GM10266 (cell line): Measurements from ENCODE around the gene TPPP2.
A peak's percentile ranks its signal among the peaks of the same experiment; 100 is the strongest.

Source experiments
- DNase-seq: peaks from one replicate; pipeline ENCODE4 v3.0.0; 2012; ENCODE audit errors: extremely low spot score
- TF ChIP-seq, protein P1 (sequence below): IDR thresholded peaks from 2 replicates; pipeline ENCODE4 v1.5.1; 2012; ENCODE audit warnings: mild to moderate bottlenecking, low read depth; ENCODE audit not compliant: control insufficient read depth, insufficient read depth; ENCODE audit errors: missing control alignments

Gene TPPP2

DNA sequence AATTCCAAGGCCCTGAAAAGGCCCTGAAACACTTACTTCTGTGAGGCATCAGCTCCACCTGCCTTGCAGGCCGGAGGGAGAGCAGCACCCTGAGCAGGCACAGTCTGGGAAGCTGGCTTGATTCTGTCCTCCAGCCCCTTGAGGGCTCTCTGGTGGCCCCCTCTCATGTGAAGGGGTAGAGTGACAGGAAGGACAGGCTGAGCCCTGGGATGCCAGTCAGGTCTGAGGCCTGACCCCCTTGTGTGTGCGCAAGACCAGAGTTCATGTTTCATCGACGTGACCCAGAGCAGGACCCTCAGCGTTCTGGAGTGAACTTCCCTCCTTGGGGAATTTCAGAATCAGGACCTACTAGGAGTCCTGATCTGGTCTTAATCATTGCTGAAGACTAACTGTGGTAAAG, 28.9 kb downstream of the TPPP2 start:
- TF ChIP-seq, protein P1, sequence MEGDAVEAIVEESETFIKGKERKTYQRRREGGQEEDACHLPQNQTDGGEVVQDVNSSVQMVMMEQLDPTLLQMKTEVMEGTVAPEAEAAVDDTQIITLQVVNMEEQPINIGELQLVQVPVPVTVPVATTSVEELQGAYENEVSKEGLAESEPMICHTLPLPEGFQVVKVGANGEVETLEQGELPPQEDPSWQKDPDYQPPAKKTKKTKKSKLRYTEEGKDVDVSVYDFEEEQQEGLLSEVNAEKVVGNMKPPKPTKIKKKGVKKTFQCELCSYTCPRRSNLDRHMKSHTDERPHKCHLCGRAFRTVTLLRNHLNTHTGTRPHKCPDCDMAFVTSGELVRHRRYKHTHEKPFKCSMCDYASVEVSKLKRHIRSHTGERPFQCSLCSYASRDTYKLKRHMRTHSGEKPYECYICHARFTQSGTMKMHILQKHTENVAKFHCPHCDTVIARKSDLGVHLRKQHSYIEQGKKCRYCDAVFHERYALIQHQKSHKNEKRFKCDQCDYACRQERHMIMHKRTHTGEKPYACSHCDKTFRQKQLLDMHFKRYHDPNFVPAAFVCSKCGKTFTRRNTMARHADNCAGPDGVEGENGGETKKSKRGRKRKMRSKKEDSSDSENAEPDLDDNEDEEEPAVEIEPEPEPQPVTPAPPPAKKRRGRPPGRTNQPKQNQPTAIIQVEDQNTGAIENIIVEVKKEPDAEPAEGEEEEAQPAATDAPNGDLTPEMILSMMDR, result no peak
- no peak for DNase-seq

- TF ChIP-seq, protein P1, result no peak
- no peak for DNase-seq
Measured at GRCh38 chr14:21059842-21060613, 30.0 kb downstream of the TPPP2 start.

- TF ChIP-seq, protein P1, result no peak
Measured at GRCh38 chr14:21060614-21061346, 30.8 kb downstream of the TPPP2 start.

DNA sequence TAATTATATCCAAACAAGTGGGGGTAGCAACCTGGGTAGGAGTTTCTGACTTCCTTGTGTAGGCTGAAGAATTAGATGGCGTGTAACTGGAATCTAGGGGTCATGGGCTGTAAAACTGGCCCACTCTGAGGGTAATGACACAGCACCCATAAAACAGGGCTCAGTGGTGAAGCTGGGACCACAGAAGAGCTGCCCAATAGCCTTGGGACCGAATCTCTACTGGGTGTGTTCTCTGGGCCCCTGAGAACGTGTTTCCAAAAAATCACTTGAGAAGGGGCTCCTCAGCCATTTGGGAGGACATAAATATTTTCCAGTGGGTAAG, 31.3 kb downstream of the TPPP2 start:
- TF ChIP-seq, protein P1, result no peak
- no peak for DNase-seq

More at GRCh38 chr14:21060614-21061346, 30.8 kb downstream of the TPPP2 start:
- no peak for DNase-seq

DNA sequence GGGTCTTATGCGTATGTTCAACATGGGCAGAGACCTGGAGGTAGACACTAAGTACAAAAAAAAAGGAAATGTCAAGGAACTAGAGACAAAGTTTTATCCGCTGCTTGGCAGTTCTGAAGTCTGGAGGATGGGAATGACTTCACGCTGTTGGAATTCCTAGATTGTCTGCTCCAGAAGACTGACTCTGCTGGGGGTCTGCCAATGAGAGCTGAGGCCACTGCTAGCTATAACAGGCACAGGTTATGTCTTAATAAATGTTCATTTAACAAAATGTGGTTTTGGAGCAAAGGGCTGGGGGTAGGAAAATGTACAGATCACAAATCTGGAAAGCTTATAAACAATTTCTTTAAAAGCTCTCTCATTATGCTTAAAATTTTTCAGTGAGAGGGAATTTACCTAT, 33.5 kb downstream of the TPPP2 start:
- TF ChIP-seq, protein P1, result no peak
- no peak for DNase-seq

DNA sequence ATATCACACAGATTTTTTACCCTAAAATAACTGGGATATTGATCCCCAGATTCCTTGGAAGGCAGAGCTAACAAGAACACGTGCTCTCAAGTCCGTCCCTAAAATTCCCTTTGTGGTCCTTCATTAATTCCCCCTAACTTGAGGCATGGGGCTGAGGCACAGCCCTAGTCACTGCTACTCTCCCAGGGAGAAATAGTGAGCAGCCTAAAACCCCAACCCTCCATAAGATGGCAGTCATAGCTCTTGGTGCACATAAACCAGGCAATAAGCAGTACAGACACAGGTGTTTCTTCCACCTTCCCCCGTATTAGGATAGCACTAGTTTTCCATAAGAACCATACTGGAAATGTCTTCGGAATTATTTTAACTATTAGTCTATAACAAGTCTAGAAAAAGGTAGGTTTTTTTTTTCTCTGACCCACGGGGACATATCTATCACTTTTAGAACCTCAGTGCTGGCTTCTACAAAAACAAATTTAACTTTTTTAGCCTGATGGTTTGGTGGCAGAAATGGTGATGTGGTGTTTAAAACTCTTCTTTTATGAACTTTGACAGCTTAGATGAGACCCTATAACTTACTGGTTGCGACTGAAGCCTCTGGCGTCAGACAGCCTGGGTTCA, 37.0 kb downstream of the TPPP2 start:
- TF ChIP-seq, protein P1, result peak; percentile 44
- peak; percentile 49 for DNase-seq
